Activated T-helper 2 cell treated with anti-CD3 and anti-CD28 coated beads, Interferon-gamma antibody, Interleukin-2, Interleukin-4, amounts not matched to agents 10 μg/mL and 5 μg/mL and 100 μg/mL, durations not matched to agents 14 hours and 24 hours and 36 hours (primary cell): ENCODE measurements around the gene NUDT16L1. TPM values are rescaled to one million over a fixed set of nuclear protein-coding genes. Genes with fewer than 3 reads are reported as not detected.
"Not testable (repeated sequence)": the region's sequence is repeated elsewhere in the genome, so short reads cannot be mapped to it uniquely, and the experiment has no call there.

Source experiments
- DNase-seq: peaks from one replicate; pipeline ENCODE4 v3.0.0; 2021; ENCODE audit warnings: low spot score
- H3K27ac Mint-ChIP-seq: one replicate; pipeline ENCODE4 v1.8.0; 2021; ENCODE audit warnings: mixed read lengths
- H3K27me3 Mint-ChIP-seq: one replicate; pipeline ENCODE4 v1.8.0; 2021; ENCODE audit warnings: low read depth, mixed read lengths
- H3K36me3 Mint-ChIP-seq: one replicate; pipeline ENCODE4 v1.8.0; 2021; ENCODE audit warnings: low read depth, mixed read lengths
- H3K4me1 Mint-ChIP-seq: one replicate; pipeline ENCODE4 v1.8.0; 2021; ENCODE audit warnings: low read depth, mixed read lengths
- H3K4me3 Mint-ChIP-seq: one replicate; pipeline ENCODE4 v1.8.0; 2021; ENCODE audit warnings: low read depth, mild to moderate bottlenecking, moderate library complexity, mixed read lengths
- H3K9me3 Mint-ChIP-seq: one replicate; pipeline ENCODE4 v1.8.0; 2021; ENCODE audit warnings: mixed read lengths
- intact Hi-C: fragments of 100-400 bp; cut with micrococcal nuclease; formaldehyde crosslinking; loops from one replicate; pipeline ENCODE4 v1.15.1; 2023
- total RNA-seq: library from RNA; stranded (reverse); gene quantifications from 2 replicates; pipeline ENCODE4 v1.2.3, GENCODE V29; 2022

The NUDT16L1 gene
- total RNA-seq, 1 donor from 2014 or later, result 35.5 TPM

- intact Hi-C loops, result loop anchor here (1.0 to 10.0 kb wide), 4 partner anchors 34 to 221 kb away; partner anchors contain the start of genes GLYR1, ROGDI, SEC14L5 and UBN1
- H3K4me1 Mint-ChIP-seq, result peaks cover 12% of the 10 kb centered on the region
- peak overlapping the region; percentile 47 for H3K27ac Mint-ChIP-seq
- peak overlapping the region; percentile 85 for H3K4me3 Mint-ChIP-seq
- no peaks in the 10 kb centered on the region for H3K27me3 Mint-ChIP-seq
- H3K36me3 Mint-ChIP-seq, result peaks cover 4% of the 10 kb centered on the region
- H3K9me3 Mint-ChIP-seq, result no peaks in the 10 kb centered on the region
- DNase-seq, result no peak
Measured at GRCh38 chr16:4733747-4734062, 40.3 kb downstream of the NUDT16L1 start.

DNA sequence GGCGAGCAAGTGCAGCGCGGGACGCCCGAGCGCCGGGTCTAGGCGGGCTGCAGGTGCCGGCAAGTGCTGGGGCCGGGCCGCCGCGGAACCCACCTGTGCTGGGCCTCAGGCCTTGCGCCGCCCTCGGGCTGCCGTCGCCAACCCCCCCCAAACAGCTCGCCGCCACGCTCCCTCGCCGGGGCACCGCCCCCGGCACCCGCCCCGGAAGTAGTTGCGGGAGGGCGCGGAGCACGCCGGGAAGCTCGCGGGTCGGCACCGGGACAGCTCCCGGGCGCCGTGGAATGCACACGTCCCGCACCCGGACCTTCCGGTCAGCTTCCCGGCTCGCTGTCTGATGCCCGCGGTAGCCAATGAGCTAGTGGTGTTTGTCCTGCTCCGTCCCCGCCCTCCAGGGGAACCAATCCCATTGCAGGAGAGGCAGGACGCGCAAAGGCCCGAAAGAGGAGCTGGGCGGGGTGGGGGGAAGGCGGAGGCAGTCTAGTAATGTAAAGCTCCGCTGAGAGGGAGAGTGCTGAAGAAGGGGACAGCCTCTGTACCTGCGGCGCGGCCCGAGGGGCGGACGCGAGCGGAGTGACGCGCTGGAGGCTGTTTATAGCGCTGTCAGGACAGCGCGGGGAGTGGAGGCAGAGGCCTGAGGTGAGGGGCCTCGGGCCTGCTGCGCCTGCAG, 40.8 kb downstream of the NUDT16L1 start, which contains the start of the genes ANKS3 and DNAAF8:
ANKS3 (minus strand) TSS at position 209 of the 667 bp plus-strand sequence. CDS start 4,122 bp downstream, outside the sequence.
DNAAF8 (plus strand) TSS at position 475 of the 667 bp plus-strand sequence. CDS start 1,978 bp downstream, outside the sequence.
- DNase-seq, result peak; percentile 76
- no peaks in the 10 kb centered on the region for H3K27me3 Mint-ChIP-seq
- peaks cover 12% of the 10 kb centered on the region for H3K4me1 Mint-ChIP-seq
- H3K9me3 Mint-ChIP-seq, result no peaks in the 10 kb centered on the region
- peaks cover 4% of the 10 kb centered on the region for H3K36me3 Mint-ChIP-seq
- intact Hi-C loops, result loop anchor here (1.0 to 10.0 kb wide), 4 partner anchors 33 to 221 kb away; partner anchors contain the start of genes GLYR1, ROGDI, SEC14L5 and UBN1
- peak within 1 kb of the TSS; percentile 69 for H3K27ac Mint-ChIP-seq
- H3K4me3 Mint-ChIP-seq, result peak within 1 kb of the TSS; percentile 85

- Mint-ChIP-seq H3K4me1 (peaks cover 12% of the 10 kb centered on the region), H3K4me3 (peak overlapping the region; percentile 85), H3K27ac (peak overlapping the region; percentile 69), H3K9me3 (no peaks in the 10 kb centered on the region), H3K27me3 (no peaks in the 10 kb centered on the region), H3K36me3 (peaks cover 4% of the 10 kb centered on the region)
- DNase-seq, result peak; percentile 89
- intact Hi-C loops, result loop anchor here (1.0 to 10.0 kb wide), 4 partner anchors 32 to 220 kb away; partner anchors contain the start of genes GLYR1, ROGDI, SEC14L5 and UBN1
Measured at GRCh38 chr16:4734730-4735535, 41.6 kb downstream of the NUDT16L1 start.

DNA sequence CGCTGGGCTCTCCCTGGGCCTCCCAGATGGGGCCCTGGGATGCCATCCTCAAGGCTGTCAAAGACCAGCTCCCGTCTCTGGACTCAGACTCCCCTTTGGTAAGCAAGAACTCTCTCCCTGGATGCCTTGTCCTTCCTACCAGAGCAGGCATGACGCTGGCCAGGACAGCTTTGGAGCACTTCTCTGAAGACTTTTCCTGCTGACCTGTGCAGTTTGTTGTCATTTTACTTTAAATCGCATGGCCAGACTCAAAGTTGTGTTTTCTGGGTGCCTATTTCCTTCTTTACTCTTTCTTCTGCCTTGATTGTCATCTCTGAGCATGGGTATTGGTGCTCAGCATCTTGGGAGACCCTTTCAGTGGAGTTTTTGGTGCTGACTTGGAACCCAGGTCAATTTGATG, 43.2 kb downstream of the NUDT16L1 start:
- peaks cover 12% of the 10 kb centered on the region for H3K4me1 Mint-ChIP-seq
- no peak overlapping the region for H3K4me3 Mint-ChIP-seq
- H3K9me3 Mint-ChIP-seq, result no peaks in the 10 kb centered on the region
- no peaks in the 10 kb centered on the region for H3K36me3 Mint-ChIP-seq
- intact Hi-C loops, result loop anchor here (10.0 kb wide), 1 partner anchor 218 kb away; the partner anchor contains the start of gene SEC14L5
- no peak overlapping the region for H3K27ac Mint-ChIP-seq
- no peaks in the 10 kb centered on the region for H3K27me3 Mint-ChIP-seq
- no peak for DNase-seq

DNA sequence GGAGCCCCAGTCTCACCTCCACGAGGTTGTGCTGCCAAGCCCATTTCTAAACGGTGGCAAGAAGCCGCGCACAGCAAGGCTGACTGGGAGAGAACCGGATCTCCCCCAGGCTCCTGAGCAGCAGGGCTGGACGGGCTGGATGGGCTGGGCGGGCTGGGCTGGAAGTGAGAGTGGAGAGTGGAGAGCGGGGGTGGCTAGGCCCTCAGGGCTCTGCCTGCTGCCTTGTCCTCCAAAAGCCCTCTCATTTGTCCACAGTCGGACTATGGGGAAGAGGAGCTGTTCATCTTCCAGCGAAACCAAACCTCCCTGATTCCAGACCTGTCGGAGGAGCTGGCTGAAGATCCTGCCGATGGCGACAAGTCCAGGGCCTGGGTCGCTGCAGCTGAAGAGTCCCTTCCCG, 44.2 kb downstream of the NUDT16L1 start:
- Mint-ChIP-seq H3K27ac (no peak overlapping the region), H3K27me3 (no peaks in the 10 kb centered on the region), H3K9me3 (no peaks in the 10 kb centered on the region), H3K4me1 (peaks cover 12% of the 10 kb centered on the region), H3K36me3 (no peaks in the 10 kb centered on the region), H3K4me3 (no peak overlapping the region)
- intact Hi-C loops, result loop anchor here (10.0 kb wide), 1 partner anchor 217 kb away; the partner anchor contains the start of gene SEC14L5
- no peak for DNase-seq

- H3K27ac Mint-ChIP-seq, H3K36me3 Mint-ChIP-seq, H3K9me3 Mint-ChIP-seq, H3K27me3 Mint-ChIP-seq, H3K4me3 Mint-ChIP-seq, DNase-seq: not testable (repeated sequence)
- intact Hi-C loops, result loop anchor here (10.0 kb wide), 1 partner anchor 216 kb away; the partner anchor contains the start of gene SEC14L5
- H3K4me1 Mint-ChIP-seq, result peaks cover 10% of the 10 kb centered on the region
Measured at GRCh38 chr16:4738370-4738769, 45.0 kb downstream of the NUDT16L1 start.

DNA sequence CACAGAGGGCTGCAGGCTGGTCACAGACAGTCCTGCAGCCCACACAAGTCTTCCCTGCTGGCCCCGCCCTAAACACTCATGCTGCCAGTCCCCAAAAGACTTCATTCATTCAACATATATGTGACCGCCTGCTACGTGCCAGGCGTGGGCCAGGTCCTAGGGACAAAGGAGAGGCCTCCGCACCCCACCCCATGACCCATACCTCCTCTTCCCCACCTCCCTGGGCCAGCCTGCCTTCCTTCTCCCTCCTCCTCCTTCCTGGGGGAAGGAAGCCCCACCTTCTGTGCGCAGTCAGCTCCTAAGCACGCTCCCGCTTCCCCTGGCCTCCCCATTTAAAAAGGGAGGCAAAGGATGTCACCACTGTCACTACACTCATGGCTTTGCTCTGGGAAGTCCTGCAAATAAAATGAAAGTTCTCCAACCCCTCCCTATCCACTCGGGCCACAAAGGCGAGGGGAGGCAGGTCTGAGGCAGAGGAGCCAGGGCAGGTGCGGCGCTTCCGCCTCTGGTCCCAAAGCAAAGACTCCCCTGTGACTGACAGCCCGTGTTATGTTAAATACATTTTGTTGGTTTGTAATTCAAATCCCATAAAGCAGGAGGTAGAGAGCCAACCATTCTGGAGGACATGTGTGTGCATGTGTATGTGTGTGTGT, 50.0 kb downstream of the NUDT16L1 start:
- Mint-ChIP-seq H3K27ac (no peak overlapping the region), H3K4me1 (peaks cover 11% of the 10 kb centered on the region), H3K27me3 (no peaks in the 10 kb centered on the region), H3K36me3 (no peaks in the 10 kb centered on the region), H3K4me3 (no peak overlapping the region), H3K9me3 (no peaks in the 10 kb centered on the region)
- intact Hi-C loops, result no loop called here
- no peak for DNase-seq

GRCh38 chr16:4744555-4745273, 51.4 kb downstream of the NUDT16L1 start:
- no peak for DNase-seq
- intact Hi-C loops, result no loop called here
- peaks cover 11% of the 10 kb centered on the region for H3K4me1 Mint-ChIP-seq
- no peaks in the 10 kb centered on the region for H3K27me3 Mint-ChIP-seq
- H3K4me3 Mint-ChIP-seq, result no peak overlapping the region
- no peaks in the 10 kb centered on the region for H3K9me3 Mint-ChIP-seq
- no peak overlapping the region for H3K27ac Mint-ChIP-seq
- no peaks in the 10 kb centered on the region for H3K36me3 Mint-ChIP-seq

GRCh38 chr16:4745274-4745569, 51.9 kb downstream of the NUDT16L1 start:
- no peak overlapping the region for H3K4me3 Mint-ChIP-seq
- no peaks in the 10 kb centered on the region for H3K27me3 Mint-ChIP-seq
- intact Hi-C loops, result no loop called here
- H3K36me3 Mint-ChIP-seq, result no peaks in the 10 kb centered on the region
- H3K27ac Mint-ChIP-seq, result no peak overlapping the region
- H3K4me1 Mint-ChIP-seq, result peaks cover 11% of the 10 kb centered on the region
- H3K9me3 Mint-ChIP-seq, result no peaks in the 10 kb centered on the region
- no peak for DNase-seq

Other genes with a start within 250 kb of the NUDT16L1 start
- 30.7 and 35.2 TPM in 2 replicates for gene NMRAL1, start 218.9 kb upstream of the NUDT16L1 start, total RNA-seq
- gene HMOX2, start 217.2 kb upstream of the NUDT16L1 start, total RNA-seq, result 70.2 and 75.2 TPM in 2 replicates
- gene CDIP1, start 154.8 kb upstream of the NUDT16L1 start, total RNA-seq, result 46.0 and 47.9 TPM in 2 replicates
- gene C16orf96, start 137.2 kb upstream of the NUDT16L1 start, total RNA-seq, result 0.05 TPM in 1 of 2 replicates, not detected in the other
- gene UBALD1, start 78.7 kb upstream of the NUDT16L1 start, total RNA-seq, result 21.1 and 25.0 TPM in 2 replicates
- 124 TPM in 2 replicates for gene MGRN1, start 68.7 kb upstream of the NUDT16L1 start, total RNA-seq
- 18.6 and 20.6 TPM in 2 replicates for gene ANKS3, start 40.7 kb downstream of the NUDT16L1 start, total RNA-seq
- gene DNAAF8, start 41.0 kb downstream of the NUDT16L1 start, total RNA-seq, result 0.11 TPM in 1 of 2 replicates, not detected in the other
- 16.6 and 18.1 TPM in 2 replicates for gene ZNF500, start 73.6 kb downstream of the NUDT16L1 start, total RNA-seq
- gene SEPTIN12, start 94.8 kb downstream of the NUDT16L1 start, total RNA-seq, result not detected in 2 replicates
- not detected in 2 replicates for gene SMIM22, start 101.8 kb downstream of the NUDT16L1 start, total RNA-seq
- gene ROGDI, start 109.1 kb downstream of the NUDT16L1 start, total RNA-seq, result 5.1 and 5.5 TPM in 2 replicates
- 104 and 112 TPM in 2 replicates for gene GLYR1, start 153.7 kb downstream of the NUDT16L1 start, total RNA-seq
- 33.8 and 34.2 TPM in 2 replicates for gene UBN1, start 153.9 kb downstream of the NUDT16L1 start, total RNA-seq
- gene PPL, start 243.6 kb downstream of the NUDT16L1 start, total RNA-seq, result not detected in 2 replicates